HEK293 (cell line): ENCODE measurements around the gene SIL1.

Experiments
- OVOL3 ChIP-seq: fragments of 450-650 bp; formaldehyde crosslinking; IDR thresholded peaks from 2 replicates; pipeline ENCODE4 v1.5.1; 2016; ENCODE audit warnings: missing biosample characterization, missing genetic modification characterization
- PRDM1 ChIP-seq: fragments of 450-650 bp; formaldehyde crosslinking; IDR thresholded peaks from 2 replicates; pipeline ENCODE4; 2016; ENCODE audit warnings: missing biosample characterization, missing genetic modification characterization
- ZFHX2 ChIP-seq: fragments of 450-650 bp; formaldehyde crosslinking; conservative IDR thresholded peaks from 2 replicates; pipeline ENCODE4 v1.5.1; 2016; ENCODE audit warnings: missing biosample characterization, missing genetic modification characterization
- ZNF169 ChIP-seq: fragments of 450-650 bp; formaldehyde crosslinking; IDR thresholded peaks from 2 replicates; pipeline ENCODE4 v1.5.1; 2016; ENCODE audit warnings: missing biosample characterization, missing genetic modification characterization
- ZNF24 ChIP-seq: fragments of 450-650 bp; formaldehyde crosslinking; IDR thresholded peaks from 2 replicates; pipeline ENCODE4 v1.5.1; 2016; ENCODE audit warnings: missing biosample characterization, missing genetic modification characterization
- ZNF292 ChIP-seq: fragments of 450-650 bp; formaldehyde crosslinking; IDR thresholded peaks from 2 replicates; pipeline ENCODE4 v1.5.1; 2016; ENCODE audit warnings: low read depth, missing biosample characterization, missing genetic modification characterization, borderline replicate concordance
- ZNF416 ChIP-seq: fragments of 450-650 bp; formaldehyde crosslinking; IDR thresholded peaks from 2 replicates; pipeline ENCODE4 v1.5.1; 2016; ENCODE audit warnings: missing biosample characterization, missing genetic modification characterization
- ZNF426 ChIP-seq: fragments of 450-650 bp; formaldehyde crosslinking; IDR thresholded peaks from 2 replicates; pipeline ENCODE4 v1.5.1; 2017; ENCODE audit warnings: missing biosample characterization, missing genetic modification characterization, mild to moderate bottlenecking, inconsistent platforms, moderate library complexity
- ZNF433 ChIP-seq: fragments of 450-650 bp; formaldehyde crosslinking; IDR thresholded peaks from 2 replicates; pipeline ENCODE4 v1.5.1; 2016; ENCODE audit warnings: missing biosample characterization, missing genetic modification characterization, low read depth
- ZNF76 ChIP-seq: fragments of 450-650 bp; formaldehyde crosslinking; IDR thresholded peaks from 2 replicates; pipeline ENCODE4; 2016; ENCODE audit warnings: low read depth, missing biosample characterization, missing genetic modification characterization, borderline replicate concordance
- ZXDB ChIP-seq: fragments of 450-650 bp; formaldehyde crosslinking; IDR thresholded peaks from 2 replicates; pipeline ENCODE4 v1.5.1; 2016; ENCODE audit warnings: missing biosample characterization, missing genetic modification characterization
- TF ChIP-seq, protein P1 (sequence below): fragments of 450-650 bp; formaldehyde crosslinking; IDR thresholded peaks from 2 replicates; pipeline ENCODE4 v1.5.1; 2016; ENCODE audit warnings: missing biosample characterization, missing genetic modification characterization
- TF ChIP-seq, protein P2 (sequence below): fragments of 450-650 bp; formaldehyde crosslinking; IDR thresholded peaks from 2 replicates; pipeline ENCODE4 v1.5.1; 2016; ENCODE audit warnings: missing biosample characterization, missing genetic modification characterization
- TF ChIP-seq, protein P3 (sequence below): fragments of 450-650 bp; IDR thresholded peaks from 2 replicates; pipeline ENCODE4 v1.5.1; 2018; ENCODE audit warnings: missing biosample characterization, mild to moderate bottlenecking, missing genetic modification characterization

DNA sequence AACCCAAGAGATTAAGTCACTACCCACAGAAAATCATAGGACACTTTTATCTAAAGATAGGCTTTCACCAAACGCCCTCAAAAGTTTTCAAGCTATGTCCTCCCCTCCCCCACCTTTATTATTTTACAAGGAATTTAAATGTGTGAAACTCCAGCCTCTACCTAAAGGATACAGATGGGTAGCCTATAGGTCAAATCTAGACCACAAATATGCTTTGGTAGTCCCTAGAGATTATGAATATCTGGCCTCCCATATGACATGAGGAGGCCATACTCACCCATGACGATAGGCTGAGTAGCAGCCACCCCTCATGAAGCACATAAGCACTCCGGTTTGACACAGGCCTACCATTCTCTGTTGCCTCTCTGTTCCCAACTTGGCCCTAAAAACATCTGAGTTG is 11.9 kb downstream of the SIL1 start:
- TF ChIP-seq ZNF76 (tag by site-specific recombination) (no peak), ZNF169 (tag by site-specific recombination) (no peak), PRDM1 (tag by site-specific recombination) (no peak), ZNF433 (tag by site-specific recombination) (no peak), ZXDB (no peak), OVOL3 (tag by site-specific recombination) (no peak), ZNF426 (tag by site-specific recombination) (no peak), ZNF24 (tag by site-specific recombination) (no peak), ZNF416 (tag by site-specific recombination) (no peak), ZNF292 (tag by site-specific recombination) (no peak), ZFHX2 (tag by site-specific recombination) (no peak)
- TF ChIP-seq, protein P1, sequence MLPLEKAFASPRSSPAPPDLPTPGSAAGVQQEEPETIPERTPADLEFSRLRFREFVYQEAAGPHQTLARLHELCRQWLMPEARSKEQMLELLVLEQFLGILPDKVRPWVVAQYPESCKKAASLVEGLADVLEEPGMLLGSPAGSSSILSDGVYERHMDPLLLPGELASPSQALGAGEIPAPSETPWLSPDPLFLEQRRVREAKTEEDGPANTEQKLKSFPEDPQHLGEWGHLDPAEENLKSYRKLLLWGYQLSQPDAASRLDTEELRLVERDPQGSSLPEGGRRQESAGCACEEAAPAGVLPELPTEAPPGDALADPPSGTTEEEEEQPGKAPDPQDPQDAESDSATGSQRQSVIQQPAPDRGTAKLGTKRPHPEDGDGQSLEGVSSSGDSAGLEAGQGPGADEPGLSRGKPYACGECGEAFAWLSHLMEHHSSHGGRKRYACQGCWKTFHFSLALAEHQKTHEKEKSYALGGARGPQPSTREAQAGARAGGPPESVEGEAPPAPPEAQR: no peak
- TF ChIP-seq, protein P2, sequence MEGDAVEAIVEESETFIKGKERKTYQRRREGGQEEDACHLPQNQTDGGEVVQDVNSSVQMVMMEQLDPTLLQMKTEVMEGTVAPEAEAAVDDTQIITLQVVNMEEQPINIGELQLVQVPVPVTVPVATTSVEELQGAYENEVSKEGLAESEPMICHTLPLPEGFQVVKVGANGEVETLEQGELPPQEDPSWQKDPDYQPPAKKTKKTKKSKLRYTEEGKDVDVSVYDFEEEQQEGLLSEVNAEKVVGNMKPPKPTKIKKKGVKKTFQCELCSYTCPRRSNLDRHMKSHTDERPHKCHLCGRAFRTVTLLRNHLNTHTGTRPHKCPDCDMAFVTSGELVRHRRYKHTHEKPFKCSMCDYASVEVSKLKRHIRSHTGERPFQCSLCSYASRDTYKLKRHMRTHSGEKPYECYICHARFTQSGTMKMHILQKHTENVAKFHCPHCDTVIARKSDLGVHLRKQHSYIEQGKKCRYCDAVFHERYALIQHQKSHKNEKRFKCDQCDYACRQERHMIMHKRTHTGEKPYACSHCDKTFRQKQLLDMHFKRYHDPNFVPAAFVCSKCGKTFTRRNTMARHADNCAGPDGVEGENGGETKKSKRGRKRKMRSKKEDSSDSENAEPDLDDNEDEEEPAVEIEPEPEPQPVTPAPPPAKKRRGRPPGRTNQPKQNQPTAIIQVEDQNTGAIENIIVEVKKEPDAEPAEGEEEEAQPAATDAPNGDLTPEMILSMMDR (tag by site-specific recombination): no peak
- TF ChIP-seq, protein P3, sequence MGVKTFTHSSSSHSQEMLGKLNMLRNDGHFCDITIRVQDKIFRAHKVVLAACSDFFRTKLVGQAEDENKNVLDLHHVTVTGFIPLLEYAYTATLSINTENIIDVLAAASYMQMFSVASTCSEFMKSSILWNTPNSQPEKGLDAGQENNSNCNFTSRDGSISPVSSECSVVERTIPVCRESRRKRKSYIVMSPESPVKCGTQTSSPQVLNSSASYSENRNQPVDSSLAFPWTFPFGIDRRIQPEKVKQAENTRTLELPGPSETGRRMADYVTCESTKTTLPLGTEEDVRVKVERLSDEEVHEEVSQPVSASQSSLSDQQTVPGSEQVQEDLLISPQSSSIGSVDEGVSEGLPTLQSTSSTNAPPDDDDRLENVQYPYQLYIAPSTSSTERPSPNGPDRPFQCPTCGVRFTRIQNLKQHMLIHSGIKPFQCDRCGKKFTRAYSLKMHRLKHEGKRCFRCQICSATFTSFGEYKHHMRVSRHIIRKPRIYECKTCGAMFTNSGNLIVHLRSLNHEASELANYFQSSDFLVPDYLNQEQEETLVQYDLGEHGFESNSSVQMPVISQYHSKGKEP (tag by site-specific recombination): no peak
